IMR-90 (cell line): Measurements from ENCODE around the gene TIMM44. TPM values are rescaled to one million over a fixed set of nuclear protein-coding genes. Genes with fewer than 3 reads are reported as not detected.
A peak's percentile ranks its signal among the peaks of the same experiment; 100 is the strongest.

Source experiments
- ATAC-seq: fragments of 200-7000 bp; cut with Tn5 transposase; 2 replicates; pipeline ENCODE4 v1.9.1; 2020; ENCODE audit warnings: low read depth, mild to moderate bottlenecking, moderate library complexity
- BruUV-seq: library from RNA; stranded (reverse); fragments of 400-500 nt; replicated peaks from 2 replicates; lab custom pipeline; 2021; lab: Mats Ljungman, UMichigan
- CTCF ChIA-PET: fragments of 300-600 bp; formaldehyde crosslinking; extraction: SDS; loops from one replicate; lab custom pipeline; 2021; ENCODE audit warnings: antibody characterized with exemption; lab: Yijun Ruan, JAX
- POLR2A ChIA-PET: fragments of 300-600 bp; sonication (Branson Sonifier 250); formaldehyde crosslinking; loops from one replicate; lab custom pipeline; 2022; ENCODE audit warnings: antibody characterized with exemption; ENCODE audit not compliant: unreplicated experiment; lab: Charles Lee
- DNase-seq: peaks from one replicate; pipeline ENCODE4 v3.0.0; 2013
- H2AFZ ChIP-seq: replicated peaks from 2 replicates; pipeline ENCODE3; 2013; ENCODE audit warnings: low read length, mild to moderate bottlenecking; ENCODE audit not compliant: poor library complexity
- H2AK5ac ChIP-seq: 2 replicates; pipeline ENCODE4 v1.6.1; 2013; ENCODE audit warnings: low read depth, low read length, inconsistent platforms
- H2AK9ac ChIP-seq: replicated peaks from 2 replicates; pipeline ENCODE3; 2013; ENCODE audit warnings: mild to moderate bottlenecking, low read depth, low read length, moderate library complexity; ENCODE audit not compliant: poor library complexity
- H2BK120ac ChIP-seq: 2 replicates; pipeline ENCODE4 v1.6.1; 2013; ENCODE audit warnings: low read depth, low read length, inconsistent platforms
- H2BK15ac ChIP-seq: 3 replicates; pipeline ENCODE4 v1.6.1; 2013; ENCODE audit warnings: low read depth, low read length, inconsistent platforms
- H2BK20ac ChIP-seq: 2 replicates; pipeline ENCODE4 v1.6.1; 2013; ENCODE audit warnings: low read depth, mild to moderate bottlenecking, inconsistent platforms, low read length, moderate library complexity
- H2BK5ac ChIP-seq: 2 replicates; pipeline ENCODE4 v1.6.1; 2013; ENCODE audit warnings: mild to moderate bottlenecking, low read depth, low read length, inconsistent platforms; ENCODE audit not compliant: poor library complexity, severe bottlenecking
- H3K14ac ChIP-seq: replicated peaks from 2 replicates; pipeline ENCODE4 v1.6.1; 2013; ENCODE audit warnings: low read depth, low read length, inconsistent platforms
- H3K18ac ChIP-seq: 2 replicates; pipeline ENCODE4 v1.6.1; 2013; ENCODE audit warnings: low read depth, low read length, control low read depth
- H3K23ac ChIP-seq: 2 replicates; pipeline ENCODE4 v1.6.1; 2013; ENCODE audit warnings: low read depth, low read length, inconsistent platforms
- H3K27ac ChIP-seq: 2 replicates; pipeline ENCODE4 v1.5.1; 2013; ENCODE audit warnings: mild to moderate bottlenecking, control low read depth, low read length; ENCODE audit not compliant: insufficient read depth
- H3K27me3 ChIP-seq: 2 replicates; pipeline ENCODE4 v1.6.1; 2013; ENCODE audit warnings: low read length; ENCODE audit not compliant: control insufficient read depth, insufficient read depth
- H3K36me3 ChIP-seq: 2 replicates; pipeline ENCODE4 v1.6.1; 2013; ENCODE audit warnings: low read length, mixed read lengths; ENCODE audit not compliant: control insufficient read depth, insufficient read depth
- H3K4ac ChIP-seq: 2 replicates; pipeline ENCODE4 v1.6.1; 2013; ENCODE audit warnings: low read depth, low read length, inconsistent platforms
- H3K4me1 ChIP-seq: 2 replicates; pipeline ENCODE4 v1.6.1; 2013; ENCODE audit warnings: low read length, mixed read lengths; ENCODE audit not compliant: control insufficient read depth, insufficient read depth
- H3K4me2 ChIP-seq: 2 replicates; pipeline ENCODE4 v1.6.1; 2013; ENCODE audit warnings: low read depth, mild to moderate bottlenecking, control low read depth, low read length, moderate library complexity
- H3K4me3 ChIP-seq: 2 replicates; pipeline ENCODE4 v1.5.1; 2013; ENCODE audit warnings: low read depth, mild to moderate bottlenecking, control low read depth, low read length, moderate library complexity; ENCODE audit not compliant: insufficient read depth
- H3K56ac ChIP-seq: 2 replicates; pipeline ENCODE4 v1.6.1; 2013; ENCODE audit warnings: low read length, inconsistent platforms; ENCODE audit not compliant: insufficient read depth; ENCODE audit errors: extremely low read depth
- H3K79me1 ChIP-seq, 2 experiments: 2 replicates each; pipeline ENCODE4 v1.6.1; 2013; ENCODE audit warnings: low read length in 2 of 2, inconsistent platforms in 1 of 2, low read depth in 1 of 2
- H3K9ac ChIP-seq: 2 replicates; pipeline ENCODE4 v1.6.1; 2013; ENCODE audit warnings: low read depth, low read length, control low read depth
- H3K9me1 ChIP-seq: 2 replicates; pipeline ENCODE4 v1.6.1; 2013; ENCODE audit warnings: low read length, inconsistent platforms; ENCODE audit not compliant: insufficient read depth
- H3K9me3 ChIP-seq: 2 replicates; pipeline ENCODE4 v1.6.1; 2013; ENCODE audit warnings: low read length; ENCODE audit not compliant: control insufficient read depth, insufficient read depth
- H4K20me1 ChIP-seq: 2 replicates; pipeline ENCODE4 v1.6.1; 2013; ENCODE audit warnings: low read length, inconsistent platforms; ENCODE audit not compliant: insufficient read depth
- H4K5ac ChIP-seq: 2 replicates; pipeline ENCODE4 v1.6.1; 2013; ENCODE audit warnings: mild to moderate bottlenecking, low read depth, low read length, control low read depth
- H4K8ac ChIP-seq, 2 experiments: 2 replicates each; pipeline ENCODE4 v1.6.1; 2013; ENCODE audit warnings: low read depth in 2 of 2, low read length in 2 of 2, control low read depth in 1 of 2, inconsistent platforms in 1 of 2
- H4K91ac ChIP-seq: 2 replicates; pipeline ENCODE4 v1.6.1; 2013; ENCODE audit warnings: low read depth, low read length, inconsistent platforms; ENCODE audit not compliant: insufficient read depth
- CEBPB ChIP-seq: IDR thresholded peaks from 2 replicates; pipeline ENCODE4 v1.6.1; 2012; ENCODE audit warnings: low read depth, low read length, improper control_type of control experiment
- MAFK ChIP-seq: IDR thresholded peaks from 2 replicates; pipeline ENCODE4 v1.6.1; 2012; ENCODE audit warnings: low read depth, low read length, improper control_type of control experiment
- POLR2A ChIP-seq: IDR thresholded peaks from 2 replicates; pipeline ENCODE4 v1.6.1; 2012; ENCODE audit warnings: mild to moderate bottlenecking, low read depth, low read length
- RCOR1 ChIP-seq: IDR thresholded peaks from 2 replicates; pipeline ENCODE4 v1.6.1; 2012; ENCODE audit warnings: mild to moderate bottlenecking, low read length, improper control_type of control experiment; ENCODE audit not compliant: insufficient replicate concordance
- RFX5 ChIP-seq: IDR thresholded peaks from 2 replicates; pipeline ENCODE4 v1.8.0; 2012; ENCODE audit warnings: low read depth, mild to moderate bottlenecking, low read length, moderate library complexity
- SMC3 ChIP-seq: fragments of 150-350 bp; IDR thresholded peaks from 2 replicates; pipeline ENCODE4 v1.6.1; 2016; ENCODE audit warnings: low read depth, mild to moderate bottlenecking, antibody characterized with exemption, low read length, moderate library complexity
- WGBS, 2 experiments: methylation state at CpG; one replicate each; pipeline versions ENCODE4 v1.1.5 to v1.1.7; 2013; ENCODE audit warnings: missing lambda C conversion rate in 2 of 2; ENCODE audit not compliant: insufficient read length in 1 of 2; ENCODE audit errors: extremely low coverage in 2 of 2; 5-methylcytosine and 5-hydroxymethylcytosine counted together
- dilution Hi-C: fragments of 300-500 bp; cut with HindIII; formaldehyde crosslinking; loops from one replicate; pipeline ENCODE4 v1.14.3; 2018; ENCODE audit warnings: low sequenced_read_pairs; ENCODE audit not compliant: unreplicated experiment
- in situ Hi-C: fragments of 300-500 bp; cut with MboI; formaldehyde crosslinking; loops from 3 replicates; pipeline ENCODE4 v1.14.3; 2019; ENCODE audit warnings: low sequenced_read_pairs, inconsistent platforms, mixed read lengths
- intact Hi-C: fragments of 100-400 bp; cut with micrococcal nuclease; formaldehyde crosslinking; loops from 2 replicates; pipeline ENCODE4 v1.10.0; 2022
- polyA plus RNA-seq, 3 experiments: library from polyadenylated mRNA; depleted of rRNA; stranded (reverse); fragments of >200 nt; gene quantifications; 2 replicates each; pipeline ENCODE4 v1.2.3, GENCODE V29; 2012; ENCODE audit warnings: low replicate concordance in 1 of 3
- total RNA-seq: library from RNA; depleted of rRNA; stranded (reverse); fragments of >200 nt; gene quantifications from 2 replicates; pipeline ENCODE4 v1.2.3, GENCODE V29; 2012

TIMM44 gene
- total and polyA plus RNA-seq, 2 of the 4 experiments (the other 2 are of a cell fraction): 37.6 to 52.3 TPM

- TF ChIP-seq MAFK (no peak), POLR2A (no peak), SMC3 (no peak), RFX5 (no peak)
Measured at GRCh38 chr19:7885818-7886217, 57.6 kb downstream of the TIMM44 start (continued).

GRCh38 chr19:7883796-7884570 lies 59.5 kb downstream of the TIMM44 start:
- H3K4ac ChIP-seq: no peak overlapping the region
- ATAC-seq: no peak
- H4K8ac ChIP-seq: 0 out of 4 replicates have a peak overlapping the region, but pooled peaks of 1 of the 2 experiments have one; percentile 55
- ChIA-PET POLR2A (interaction anchor here (0.7 kb wide), 1 partner anchor 360 kb away, joined by 12 read pairs; no protein-coding TSS in a partner anchor), CTCF (interaction anchor here (1.5 kb wide), 1 partner anchor 15 kb away, joined by 6 read pairs; no protein-coding TSS in a partner anchor)
- dilution Hi-C loops (no loop called here), in situ Hi-C loops (no loop called here), intact Hi-C loops (no loop called here)
- no peak overlapping the region for H3K56ac ChIP-seq
- H3K27ac ChIP-seq: no peak overlapping the region
- H4K20me1 ChIP-seq: no peaks in the 10 kb centered on the region
- H3K9me3 ChIP-seq: no peaks in the 10 kb centered on the region
- no TSS peak for BruUV-seq
- WGBS, 2 experiments: no CpG with 5 or more reads among the region's 2 CpGs
- H3K9me1 ChIP-seq: no peaks in the 10 kb centered on the region
- no peak overlapping the region for H2AK5ac ChIP-seq
- H3K4me3 ChIP-seq: no peak overlapping the region
- no peak overlapping the region for H2BK5ac ChIP-seq
- H3K36me3 ChIP-seq: no peaks in the 10 kb centered on the region
- no peak overlapping the region for H4K5ac ChIP-seq
- H3K14ac ChIP-seq: no peak overlapping the region
- no peak overlapping the region for H2AK9ac ChIP-seq
- no peak for TF ChIP-seq CEBPB
- no peak for TF ChIP-seq RCOR1
- H3K79me1 ChIP-seq: peaks cover 0 to 7% of the 10 kb centered on the region in 2 experiments; a peak in 3 of 4 replicates
- H3K4me1 ChIP-seq: peaks cover 2% of the 10 kb centered on the region; the same call in 1 of the 2 replicates
- H2BK15ac ChIP-seq: no peak overlapping the region
- H2BK20ac ChIP-seq: no peak overlapping the region; the same call in 1 of the 2 replicates
- no peak overlapping the region for H4K91ac ChIP-seq
- no peak overlapping the region for H3K18ac ChIP-seq
- no peak overlapping the region for H2AFZ ChIP-seq
- no peak overlapping the region for H3K9ac ChIP-seq
- H3K23ac ChIP-seq: no peak overlapping the region
- DNase-seq: peak; percentile 33
- H2BK120ac ChIP-seq: no peak overlapping the region
- H3K4me2 ChIP-seq: no peak overlapping the region
- no peaks in the 10 kb centered on the region for H3K27me3 ChIP-seq
